ENCODE data around the gene CEACAM5.

CEACAM5 gene

GRCh38 chr19:41709951-41710645 is 1.7 kb downstream of the CEACAM5 start:
- no CpG with 5 or more reads among the region's 8 CpGs for WGBS (ENCODE audit: insufficient coverage, insufficient read length)
- Histone ChIP-seq H3K36me3 (ENCODE audit: control insufficient read depth, insufficient read depth, low read length) (no peaks in the 10 kb centered on the region), H3K4me1 (ENCODE audit: control insufficient read depth, insufficient read depth, low read length) (no peaks in the 10 kb centered on the region; the same call in 1 of the 2 replicates), H3K27me3 (ENCODE audit: control insufficient read depth, insufficient read depth, low read length) (no peaks in the 10 kb centered on the region), H3K9me3 (ENCODE audit: control insufficient read depth, insufficient read depth, low read length) (no peaks in the 10 kb centered on the region; the same call in 1 of the 2 replicates), H3K27ac (ENCODE audit: low read length) (no peak overlapping the region), H3K4me3 (ENCODE audit: low read length) (no peak overlapping the region)
- DNase-seq (ENCODE audit: low read depth, low spot score), result no peak

GRCh38 chr19:41711376-41712261 is 3.2 kb downstream of the CEACAM5 start:
- no peak overlapping the region for H3K27ac ChIP-seq (ENCODE audit: low read length)
- H3K36me3 ChIP-seq (ENCODE audit: control insufficient read depth, insufficient read depth, low read length), result no peaks in the 10 kb centered on the region
- no peak for DNase-seq (ENCODE audit: low read depth, low spot score)
- no CpG with 5 or more reads among the region's 13 CpGs for WGBS (ENCODE audit: insufficient coverage, insufficient read length)
- H3K27me3 ChIP-seq (ENCODE audit: control insufficient read depth, insufficient read depth, low read length), result no peaks in the 10 kb centered on the region
- no peak overlapping the region for H3K4me3 ChIP-seq (ENCODE audit: low read length)
- no peaks in the 10 kb centered on the region; the same call in 1 of the 2 replicates for H3K9me3 ChIP-seq (ENCODE audit: control insufficient read depth, insufficient read depth, low read length)
- no peaks in the 10 kb centered on the region; the same call in 1 of the 2 replicates for H3K4me1 ChIP-seq (ENCODE audit: control insufficient read depth, insufficient read depth, low read length)

GRCh38 chr19:41714598-41714997 is 6.2 kb downstream of the CEACAM5 start:
- Histone ChIP-seq H3K4me1 (ENCODE audit: control insufficient read depth, insufficient read depth, low read length) (no peaks in the 10 kb centered on the region), H3K36me3 (ENCODE audit: control insufficient read depth, insufficient read depth, low read length) (no peaks in the 10 kb centered on the region), H3K27me3 (ENCODE audit: control insufficient read depth, insufficient read depth, low read length) (no peaks in the 10 kb centered on the region), H3K4me3 (ENCODE audit: low read length) (no peak overlapping the region), H3K9me3 (ENCODE audit: control insufficient read depth, insufficient read depth, low read length) (no peaks in the 10 kb centered on the region; the same call in 1 of the 2 replicates), H3K27ac (ENCODE audit: low read length) (no peak overlapping the region)
- no peak for DNase-seq (ENCODE audit: low read depth, low spot score)
- no CpG with 5 or more reads among the region's 5 CpGs for WGBS (ENCODE audit: insufficient coverage, insufficient read length)

- no peaks in the 10 kb centered on the region for H3K4me1 ChIP-seq (ENCODE audit: control insufficient read depth, insufficient read depth, low read length)
- DNase-seq (ENCODE audit: low read depth, low spot score), result no peak
- no CpG with 5 or more reads among the region's 6 CpGs for WGBS (ENCODE audit: insufficient coverage, insufficient read length)
- no peaks in the 10 kb centered on the region for H3K27me3 ChIP-seq (ENCODE audit: control insufficient read depth, insufficient read depth, low read length)
- no peak overlapping the region for H3K27ac ChIP-seq (ENCODE audit: low read length)
- H3K9me3 ChIP-seq (ENCODE audit: control insufficient read depth, insufficient read depth, low read length), result no peaks in the 10 kb centered on the region; the same call in 1 of the 2 replicates
- H3K4me3 ChIP-seq (ENCODE audit: low read length), result no peak overlapping the region
- no peaks in the 10 kb centered on the region for H3K36me3 ChIP-seq (ENCODE audit: control insufficient read depth, insufficient read depth, low read length)
Observed at GRCh38 chr19:41718761-41719160, 10.3 kb downstream of the CEACAM5 start.

- WGBS (ENCODE audit: insufficient coverage, insufficient read length), result no CpG with 5 or more reads among the region's 3 CpGs
Observed at GRCh38 chr19:41720103-41720502, 11.7 kb downstream of the CEACAM5 start.

GRCh38 chr19:41726493-41726892 is 18.1 kb downstream of the CEACAM5 start:
- no peak overlapping the region for H3K4me3 ChIP-seq (ENCODE audit: low read length)
- no peaks in the 10 kb centered on the region for H3K36me3 ChIP-seq (ENCODE audit: control insufficient read depth, insufficient read depth, low read length)
- no peak for DNase-seq (ENCODE audit: low read depth, low spot score)
- H3K9me3 ChIP-seq (ENCODE audit: control insufficient read depth, insufficient read depth, low read length), result no peaks in the 10 kb centered on the region; the same call in 1 of the 2 replicates
- H3K27me3 ChIP-seq (ENCODE audit: control insufficient read depth, insufficient read depth, low read length), result no peaks in the 10 kb centered on the region
- WGBS (ENCODE audit: insufficient coverage, insufficient read length), result no CpG with 5 or more reads among the region's 5 CpGs
- no peaks in the 10 kb centered on the region for H3K4me1 ChIP-seq (ENCODE audit: control insufficient read depth, insufficient read depth, low read length)
- H3K27ac ChIP-seq (ENCODE audit: low read length), result no peak overlapping the region

More at GRCh38 chr19:41720103-41720502, 11.7 kb downstream of the CEACAM5 start:
- no peak for DNase-seq (ENCODE audit: low read depth, low spot score)
- Histone ChIP-seq H3K4me1 (ENCODE audit: control insufficient read depth, insufficient read depth, low read length) (no peaks in the 10 kb centered on the region), H3K36me3 (ENCODE audit: control insufficient read depth, insufficient read depth, low read length) (no peaks in the 10 kb centered on the region), H3K4me3 (ENCODE audit: low read length) (no peak overlapping the region), H3K27me3 (ENCODE audit: control insufficient read depth, insufficient read depth, low read length) (no peaks in the 10 kb centered on the region), H3K27ac (ENCODE audit: low read length) (no peak overlapping the region), H3K9me3 (ENCODE audit: control insufficient read depth, insufficient read depth, low read length) (no peaks in the 10 kb centered on the region; the same call in 1 of the 2 replicates)

- Histone ChIP-seq H3K9me3 (ENCODE audit: control insufficient read depth, insufficient read depth, low read length) (no peaks in the 10 kb centered on the region; the same call in 1 of the 2 replicates), H3K27me3 (ENCODE audit: control insufficient read depth, insufficient read depth, low read length) (no peaks in the 10 kb centered on the region), H3K36me3 (ENCODE audit: control insufficient read depth, insufficient read depth, low read length) (no peaks in the 10 kb centered on the region), H3K4me1 (ENCODE audit: control insufficient read depth, insufficient read depth, low read length) (no peaks in the 10 kb centered on the region), H3K27ac (ENCODE audit: low read length) (no peak overlapping the region), H3K4me3 (ENCODE audit: low read length) (no peak overlapping the region)
- no CpG with 5 or more reads among the region's 4 CpGs for WGBS (ENCODE audit: insufficient coverage, insufficient read length)
- no peak for DNase-seq (ENCODE audit: low read depth, low spot score)
Observed at GRCh38 chr19:41734156-41734555, 25.7 kb downstream of the CEACAM5 start.

GRCh38 chr19:41734585-41734984 is 26.2 kb downstream of the CEACAM5 start:
- no peak for DNase-seq (ENCODE audit: low read depth, low spot score)
- Histone ChIP-seq H3K4me1 (ENCODE audit: control insufficient read depth, insufficient read depth, low read length) (no peaks in the 10 kb centered on the region), H3K36me3 (ENCODE audit: control insufficient read depth, insufficient read depth, low read length) (no peaks in the 10 kb centered on the region), H3K27me3 (ENCODE audit: control insufficient read depth, insufficient read depth, low read length) (no peaks in the 10 kb centered on the region), H3K27ac (ENCODE audit: low read length) (no peak overlapping the region), H3K4me3 (ENCODE audit: low read length) (no peak overlapping the region), H3K9me3 (ENCODE audit: control insufficient read depth, insufficient read depth, low read length) (no peaks in the 10 kb centered on the region; the same call in 1 of the 2 replicates)
- WGBS (ENCODE audit: insufficient coverage, insufficient read length), result no CpG with 5 or more reads among the region's 3 CpGs

- H3K36me3 ChIP-seq (ENCODE audit: control insufficient read depth, insufficient read depth, low read length), result no peaks in the 10 kb centered on the region
- no peaks in the 10 kb centered on the region for H3K4me1 ChIP-seq (ENCODE audit: control insufficient read depth, insufficient read depth, low read length)
- no peak overlapping the region for H3K4me3 ChIP-seq (ENCODE audit: low read length)
- DNase-seq (ENCODE audit: low read depth, low spot score), result no peak
- no peaks in the 10 kb centered on the region; the same call in 1 of the 2 replicates for H3K9me3 ChIP-seq (ENCODE audit: control insufficient read depth, insufficient read depth, low read length)
- no peak overlapping the region for H3K27ac ChIP-seq (ENCODE audit: low read length)
- H3K27me3 ChIP-seq (ENCODE audit: control insufficient read depth, insufficient read depth, low read length), result no peaks in the 10 kb centered on the region
- no CpG with 5 or more reads among the region's 5 CpGs for WGBS (ENCODE audit: insufficient coverage, insufficient read length)
Observed at GRCh38 chr19:41735071-41735600, 26.7 kb downstream of the CEACAM5 start.

- no CpG with 5 or more reads among the region's 3 CpGs for WGBS (ENCODE audit: insufficient coverage, insufficient read length)
- no peaks in the 10 kb centered on the region for H3K4me1 ChIP-seq (ENCODE audit: control insufficient read depth, insufficient read depth, low read length)
- no peak overlapping the region for H3K27ac ChIP-seq (ENCODE audit: low read length)
- DNase-seq (ENCODE audit: low read depth, low spot score), result no peak
- H3K36me3 ChIP-seq (ENCODE audit: control insufficient read depth, insufficient read depth, low read length), result no peaks in the 10 kb centered on the region
- no peaks in the 10 kb centered on the region for H3K27me3 ChIP-seq (ENCODE audit: control insufficient read depth, insufficient read depth, low read length)
- H3K4me3 ChIP-seq (ENCODE audit: low read length), result no peak overlapping the region
- H3K9me3 ChIP-seq (ENCODE audit: control insufficient read depth, insufficient read depth, low read length), result no peaks in the 10 kb centered on the region
Observed at GRCh38 chr19:41739361-41739760, 30.9 kb downstream of the CEACAM5 start.

Measured in iPS DF 6.9 (cell line).